Activated T-cell treated with anti-CD3 and anti-CD28 coated beads, Interleukin-2, amount 50 U/mL, for 1 hour (primary cell): ENCODE data around the gene ARHGDIB.

Experiments
- DNase-seq: peaks from one replicate; pipeline ENCODE4 v3.0.0-alpha.2; 2020

Gene ARHGDIB

GRCh38 chr12:14961466-14962152 is at the start of gene ARHGDIB:
Gene ARHGDIB, minus strand, starts transcription at chr12:14961601. Its CDS starts 10,889 bp downstream, at chr12:14950712.
- DNase-seq = peak; percentile 76

- no peak for DNase-seq
Measured at GRCh38 chr12:15011162-15011561, 49.8 kb upstream of the ARHGDIB start.

GRCh38 chr12:15007551-15007950 is 46.1 kb upstream of the ARHGDIB start:
- DNase-seq = no peak

- DNase-seq = no peak
Measured at GRCh38 chr12:15005064-15005463, 43.7 kb upstream of the ARHGDIB start.

DNA sequence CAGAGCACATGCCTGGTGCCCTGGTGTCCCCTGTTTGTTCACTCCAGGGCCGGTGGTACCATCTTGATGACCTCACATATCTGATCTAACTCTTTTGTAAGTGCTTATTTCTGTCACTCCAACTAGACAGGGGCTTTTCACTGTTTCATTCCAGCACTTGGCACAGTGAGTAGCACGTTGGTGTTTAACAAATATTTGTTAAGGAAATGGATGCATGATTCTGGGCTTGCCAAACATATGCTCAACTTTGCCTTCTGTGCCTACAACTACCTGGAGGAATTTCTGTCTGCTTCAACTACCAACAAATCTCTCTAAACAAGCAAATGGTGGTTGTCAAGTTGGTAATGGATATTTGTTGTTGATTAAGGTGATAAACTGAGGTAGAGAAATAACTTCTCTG is 43.0 kb upstream of the ARHGDIB start:
- DNase-seq = no peak

DNA sequence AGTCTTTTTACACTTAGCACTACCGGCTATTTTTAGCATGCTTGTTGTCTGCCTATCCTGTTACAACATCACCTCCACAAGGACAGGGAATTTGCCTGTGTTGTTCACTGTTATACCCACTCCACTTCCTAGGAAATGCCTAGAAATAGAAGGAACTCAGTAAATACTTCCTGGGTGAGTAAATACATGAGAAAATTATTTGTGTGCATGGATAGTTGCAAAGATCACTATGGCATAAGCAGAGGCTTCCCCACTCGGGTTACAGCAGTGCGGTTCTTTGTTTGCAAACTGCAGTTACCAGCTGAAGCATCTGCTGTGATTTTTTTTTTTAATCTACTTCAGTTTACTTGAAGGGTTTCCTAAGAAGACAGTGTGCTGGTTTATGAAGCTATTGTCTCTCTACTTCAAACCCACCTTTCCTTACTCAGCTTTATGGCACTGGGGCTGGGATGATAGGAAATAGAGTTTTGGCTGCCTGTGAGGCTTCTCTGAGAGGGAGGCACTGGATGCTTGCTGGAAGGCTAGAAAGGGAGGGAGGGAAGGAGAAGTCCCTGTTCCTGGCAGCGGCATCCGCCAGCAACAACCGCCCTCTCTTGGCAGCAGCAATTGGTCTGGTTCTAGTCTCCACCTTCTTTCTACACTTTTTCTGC is 40.5 kb upstream of the ARHGDIB start:
- no peak for DNase-seq

DNA sequence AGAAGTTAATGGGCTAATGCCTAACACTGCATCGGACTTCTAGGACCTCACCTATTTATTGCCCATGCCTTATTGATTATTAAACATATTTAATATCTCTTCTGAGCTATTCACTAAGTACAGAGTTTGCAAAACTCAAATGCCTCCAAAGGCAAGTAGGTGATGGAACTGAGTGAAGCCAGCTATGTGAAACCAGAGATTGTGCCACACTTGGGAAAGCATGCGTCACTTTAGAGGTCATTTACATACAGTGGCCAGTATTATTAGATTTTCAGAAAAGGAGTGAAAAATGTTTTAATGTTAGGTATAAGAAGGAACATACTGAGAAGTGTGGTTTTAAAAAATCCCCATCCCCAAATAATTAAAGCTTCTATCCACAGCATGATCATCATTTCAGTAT is 39.2 kb upstream of the ARHGDIB start:
- no peak for DNase-seq

- no peak for DNase-seq
Measured at GRCh38 chr12:14999695-15000365, 38.4 kb upstream of the ARHGDIB start.

DNA sequence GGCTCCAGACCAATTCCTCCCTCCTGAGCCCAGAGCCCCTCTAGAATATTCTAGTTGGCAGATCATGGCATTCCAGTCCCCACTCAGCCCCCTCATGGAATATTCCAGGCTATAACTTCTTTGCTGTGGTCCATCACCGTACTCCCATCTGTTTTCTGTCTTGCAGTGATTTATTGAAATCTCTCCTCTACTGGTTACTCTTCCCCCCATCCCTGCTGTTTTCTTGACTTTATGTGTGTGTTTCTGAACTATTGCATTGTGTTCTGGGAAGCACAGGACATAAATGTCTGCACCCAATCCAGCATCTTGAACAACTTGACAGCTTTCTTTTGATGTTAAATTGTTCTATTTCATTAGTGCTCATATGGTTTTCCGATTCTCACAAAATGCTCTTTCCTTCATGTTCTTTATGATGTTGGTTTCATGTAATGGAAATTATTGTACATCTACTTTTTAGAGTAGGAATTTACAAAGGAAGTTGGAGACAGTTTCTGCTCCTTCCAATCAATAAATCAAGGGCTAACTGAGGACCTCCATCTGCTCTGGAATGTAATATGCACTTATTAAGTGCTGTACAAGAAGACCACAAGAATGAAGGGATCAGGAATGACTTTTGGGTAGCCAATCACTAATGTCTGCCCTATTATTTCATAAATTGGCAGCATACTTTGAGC is 37.8 kb upstream of the ARHGDIB start:
- no peak for DNase-seq

DNA sequence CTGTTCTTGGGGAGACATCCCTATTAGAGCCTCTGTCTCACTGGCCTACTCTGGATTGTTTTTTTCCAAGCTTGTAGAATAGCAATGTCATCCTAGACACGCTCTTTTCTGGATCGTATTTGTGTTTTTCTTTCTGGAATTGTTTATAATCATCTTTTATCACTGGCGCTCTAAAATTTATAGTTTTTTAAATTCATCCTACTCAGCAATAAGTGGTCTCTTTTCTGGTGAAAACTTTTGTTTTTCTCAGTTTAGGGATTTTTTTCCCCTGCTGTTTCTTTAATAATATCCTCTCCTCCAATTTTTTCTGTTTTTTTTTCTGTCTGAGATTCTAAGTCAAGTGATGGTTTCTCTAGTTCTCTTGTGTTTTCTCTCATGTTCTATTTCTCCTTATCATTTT is 36.6 kb upstream of the ARHGDIB start:
- no peak for DNase-seq

GRCh38 chr12:14995583-14996425 is 34.4 kb upstream of the ARHGDIB start:
- DNase-seq = no peak

DNA sequence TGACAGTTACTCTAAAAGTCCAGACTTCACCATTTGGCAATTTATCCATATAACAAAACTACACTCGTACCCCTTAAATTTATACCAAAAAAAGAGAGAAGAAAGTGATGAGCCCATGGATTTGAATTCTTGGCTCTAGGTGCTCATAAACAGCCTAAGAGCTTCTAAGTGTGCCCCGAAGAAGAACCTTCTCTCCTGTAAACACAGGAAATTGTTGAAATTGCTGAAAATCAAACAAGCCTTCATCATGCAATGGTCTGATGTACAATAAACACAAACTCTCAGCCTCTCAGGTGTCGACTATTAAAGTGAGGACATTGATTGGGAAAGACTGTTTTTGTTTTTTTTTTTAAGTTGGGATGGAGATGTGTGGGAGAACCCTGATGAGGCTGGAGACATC is 33.2 kb upstream of the ARHGDIB start:
- DNase-seq = no peak

DNA sequence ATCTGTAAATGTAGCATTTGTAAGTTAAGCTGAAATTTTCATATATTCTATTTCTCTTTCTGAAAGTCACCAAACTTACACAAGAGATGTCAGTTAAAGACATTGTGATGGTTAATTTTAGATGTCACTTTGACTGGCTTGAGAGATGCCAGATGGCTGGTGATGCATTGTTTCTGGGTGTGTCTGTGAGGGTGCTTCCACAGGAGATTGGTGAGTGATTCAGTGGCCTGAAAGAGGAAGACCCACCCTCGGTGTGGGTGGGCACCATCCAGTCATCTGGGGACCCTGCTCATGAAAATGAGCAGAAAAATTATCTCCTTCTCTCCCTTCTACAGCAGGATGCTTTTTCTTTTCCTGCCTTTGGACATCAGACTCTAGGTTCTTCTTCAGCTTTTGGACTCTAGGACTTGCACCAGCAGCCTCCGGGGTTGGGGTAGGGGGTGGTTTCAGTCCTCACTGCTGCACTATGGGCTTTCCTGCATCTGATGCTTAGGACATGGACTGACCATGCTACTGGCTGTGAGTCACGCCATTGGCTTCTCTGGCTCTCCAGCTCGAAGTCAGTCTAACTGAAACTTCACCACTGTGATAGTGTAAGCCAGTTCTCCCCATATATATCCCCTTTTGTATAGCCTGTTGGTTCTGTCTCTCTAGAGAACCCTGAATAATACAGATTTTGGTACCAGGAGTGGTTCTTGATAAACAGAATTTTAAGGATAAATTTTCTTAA is 32.3 kb upstream of the ARHGDIB start:
- no peak for DNase-seq

DNA sequence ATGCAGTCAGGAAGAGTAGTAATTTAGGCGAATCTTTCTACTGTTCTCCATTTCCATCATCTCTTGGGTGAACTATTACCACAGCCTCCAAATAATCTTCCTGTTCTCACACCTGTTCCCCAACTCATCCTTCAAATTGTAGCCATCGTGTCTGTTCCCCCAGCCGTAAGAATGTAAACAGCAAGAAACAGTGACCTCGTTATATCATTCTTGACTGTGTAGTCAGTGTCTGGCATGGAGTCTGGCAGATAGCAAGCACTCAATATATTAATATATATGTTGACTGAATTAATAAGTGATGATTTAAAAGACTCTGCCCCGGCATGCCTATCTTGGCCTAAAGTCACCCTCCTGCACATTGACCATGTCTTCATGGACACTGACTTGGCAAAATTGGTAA is 31.7 kb upstream of the ARHGDIB start:
- no peak for DNase-seq

GRCh38 chr12:14992673-14993072 is 31.3 kb upstream of the ARHGDIB start:
- no peak for DNase-seq

DNA sequence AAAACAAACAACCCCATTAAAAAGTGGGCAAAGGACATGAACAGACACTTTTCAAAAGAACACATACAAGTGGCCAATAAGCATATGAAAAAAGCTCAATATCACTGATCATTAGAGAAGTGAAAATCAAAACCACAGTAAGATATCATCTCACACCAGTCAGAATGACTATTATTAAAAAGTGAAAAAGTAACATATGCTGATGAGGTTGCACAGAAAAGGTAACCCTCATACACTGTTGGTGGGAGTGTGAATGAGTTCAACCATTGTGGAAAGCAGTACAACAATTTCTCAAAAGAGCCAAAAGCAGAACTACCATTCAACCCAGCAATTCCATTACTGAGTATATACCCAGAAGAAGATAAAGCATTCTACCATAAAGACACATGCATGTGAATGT is 29.7 kb upstream of the ARHGDIB start:
- no peak for DNase-seq

DNA sequence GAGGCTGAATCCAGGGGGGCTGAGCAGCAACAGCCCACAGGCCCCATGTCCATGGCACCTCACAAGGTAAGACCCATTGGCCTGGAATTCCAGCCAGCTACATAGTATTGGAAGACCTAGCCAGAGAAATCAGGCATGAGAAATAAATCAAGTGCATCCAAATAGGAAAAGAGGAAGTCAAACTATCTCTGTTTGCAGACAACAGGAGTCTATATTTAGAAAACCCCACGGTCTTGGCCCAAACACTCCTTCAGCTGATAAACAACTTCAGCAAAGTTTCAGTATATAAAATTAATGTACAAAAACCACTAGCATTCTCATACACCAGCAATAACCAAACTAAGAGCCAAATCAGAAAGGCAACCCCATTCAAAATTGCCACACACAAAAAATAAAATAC is 28.4 kb upstream of the ARHGDIB start:
- DNase-seq = no peak

DNA sequence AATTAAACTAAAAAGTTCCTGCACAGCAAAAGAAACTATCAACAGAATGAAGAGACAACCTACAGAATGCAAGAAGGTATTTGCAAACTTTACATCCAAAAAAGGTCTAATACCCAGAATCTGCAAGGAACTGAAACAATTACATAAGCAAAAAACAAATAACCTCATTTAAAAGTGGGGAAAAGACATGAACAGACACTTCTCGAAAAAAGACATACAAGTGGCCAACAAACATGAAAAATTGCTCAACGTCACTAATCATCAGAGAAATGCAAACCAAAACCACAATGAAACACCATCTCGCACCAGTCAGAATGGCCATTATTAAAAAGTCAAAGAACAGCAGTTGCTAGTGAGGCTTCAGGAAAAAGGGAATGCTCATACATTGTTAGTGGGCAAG is 26.6 kb upstream of the ARHGDIB start:
- no peak for DNase-seq

DNA sequence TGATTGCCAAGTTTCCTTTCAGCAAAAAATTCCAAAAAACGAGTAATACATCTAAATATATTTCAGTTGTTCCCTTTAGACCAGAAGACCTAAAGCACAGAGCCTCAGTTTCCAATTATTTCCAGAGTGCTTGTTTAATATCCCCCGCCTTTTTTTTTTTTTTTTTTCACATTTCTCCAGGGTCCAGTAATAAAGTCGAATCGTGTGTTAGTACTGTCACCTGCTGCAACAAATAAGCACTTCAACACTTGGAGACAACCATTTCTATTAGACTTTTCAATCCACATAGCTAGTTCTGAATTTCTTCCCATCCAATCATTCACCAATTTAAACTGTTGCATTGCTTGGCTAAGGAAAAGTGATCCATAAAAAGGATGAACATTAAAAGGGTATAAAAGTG is 25.0 kb upstream of the ARHGDIB start:
- no peak for DNase-seq

DNA sequence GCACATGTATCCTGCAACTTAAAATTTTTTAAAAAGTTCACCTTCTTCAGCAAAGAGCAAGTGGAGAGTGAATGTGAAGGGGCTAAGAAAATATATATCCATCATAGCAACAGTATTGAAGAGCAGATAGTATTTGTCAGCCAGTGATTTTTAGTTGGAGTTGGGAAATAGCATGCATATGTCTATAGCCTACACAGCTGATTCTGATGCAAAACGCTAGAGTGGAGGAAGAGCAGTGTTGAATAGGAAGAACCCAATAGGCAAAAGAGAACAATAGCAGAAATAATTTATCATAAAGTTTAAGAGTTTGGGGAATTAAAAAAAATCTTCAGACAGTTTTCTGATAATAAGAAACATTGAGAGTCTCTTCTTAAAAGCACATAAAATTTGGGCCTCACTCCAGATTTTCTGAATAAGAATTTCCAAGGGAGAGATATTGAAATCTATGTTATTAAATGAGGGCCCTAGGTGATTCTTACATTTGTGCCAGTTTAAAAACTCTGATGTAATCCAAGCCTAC is 23.4 kb upstream of the ARHGDIB start:
- no peak for DNase-seq

- no peak for DNase-seq
Measured at GRCh38 chr12:14984036-14984435, 22.6 kb upstream of the ARHGDIB start.

- DNase-seq = no peak
Measured at GRCh38 chr12:14982991-14983390, 21.6 kb upstream of the ARHGDIB start.
